Retinal pigment epithelial cell (primary cell): ENCODE measurements around the gene HDAC5.
"Not testable (repeated sequence)": the region's sequence is repeated elsewhere in the genome, so short reads cannot be mapped to it uniquely, and the experiment has no call there.

Experiments
- DNase-seq: peaks from one replicate; pipeline ENCODE4 v3.0.0-alpha.2; 2010; ENCODE audit warnings: low read depth
- H3K4me3 ChIP-seq: 2 replicates; pipeline ENCODE4 v1.5.1; 2011; ENCODE audit warnings: mild to moderate bottlenecking, low read length, control low read depth, moderate library complexity
- CTCF ChIP-seq: conservative IDR thresholded peaks from 2 replicates; pipeline ENCODE4 v1.5.1; 2011; ENCODE audit warnings: low read depth, low read length, control low read depth, inconsistent platforms

HDAC5 gene

DNA sequence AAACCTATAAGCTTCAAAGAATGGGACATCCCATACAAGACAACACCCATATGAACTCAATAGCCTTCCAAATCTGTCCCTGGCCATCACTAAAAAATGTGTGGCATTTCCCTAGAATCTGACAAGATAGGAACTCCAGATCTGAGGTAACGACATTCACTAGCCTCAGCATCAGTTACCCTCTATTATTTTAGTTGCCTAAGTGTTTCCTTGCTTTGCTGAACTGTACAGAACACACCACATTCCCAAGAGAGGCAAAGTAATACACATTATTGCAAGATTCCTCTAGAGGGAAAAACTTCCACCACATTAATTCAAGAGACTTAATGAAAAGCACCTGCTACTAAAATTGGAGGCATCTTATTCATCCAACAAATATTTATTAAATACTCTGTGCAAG is 62.0 kb downstream of the HDAC5 start:
- no peak for DNase-seq
- TF ChIP-seq CTCF: no peak
- no peak overlapping the region for H3K4me3 ChIP-seq

DNA sequence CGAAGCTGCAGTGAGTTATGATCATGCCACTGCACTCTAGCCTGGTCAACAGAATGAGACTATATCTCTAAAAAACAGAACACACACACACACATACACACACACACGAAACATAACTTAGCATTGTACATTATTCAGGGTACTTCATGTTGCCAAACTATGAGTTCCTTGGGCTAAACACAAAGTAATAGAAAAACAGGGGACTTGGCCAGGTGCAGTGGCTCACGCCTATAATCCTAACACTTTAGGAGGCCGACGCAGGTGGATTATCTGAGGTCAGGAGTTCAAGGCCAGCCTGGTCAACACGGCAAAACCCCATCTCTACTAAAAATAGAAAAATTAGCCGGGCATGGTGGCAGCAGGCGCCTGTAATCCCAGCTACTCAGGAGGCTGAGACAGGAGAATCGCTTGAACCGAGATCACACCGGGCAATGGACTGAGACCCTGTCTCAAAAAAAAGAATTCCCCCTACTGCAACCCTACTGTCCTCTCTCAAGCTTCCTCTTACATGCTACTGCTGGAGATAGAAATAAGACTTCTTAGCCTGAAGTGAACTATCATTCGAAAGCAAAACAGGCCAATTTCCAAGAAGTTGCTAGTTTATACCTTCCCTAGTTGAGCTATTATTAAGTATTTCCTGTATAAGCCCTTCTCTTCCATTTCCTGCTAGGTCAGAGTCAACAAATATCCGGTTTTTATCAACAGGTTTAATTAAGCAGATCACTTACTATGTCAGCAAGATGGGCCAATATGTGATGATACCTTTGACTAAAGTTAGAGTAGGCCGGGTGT is 64.1 kb downstream of the HDAC5 start:
- DNase-seq: no peak
- no peak overlapping the region for H3K4me3 ChIP-seq
- no peak for TF ChIP-seq CTCF

- no peak overlapping the region for H3K4me3 ChIP-seq
- TF ChIP-seq CTCF: no peak
- DNase-seq: no peak
These were observed 70.1 kb downstream of the HDAC5 start for GRCh38 chr17:44053125-44053872.

- no peak for TF ChIP-seq CTCF
- no peak overlapping the region for H3K4me3 ChIP-seq
- DNase-seq: no peak
These were observed 74.0 kb downstream of the HDAC5 start for GRCh38 chr17:44049294-44050060.

DNA sequence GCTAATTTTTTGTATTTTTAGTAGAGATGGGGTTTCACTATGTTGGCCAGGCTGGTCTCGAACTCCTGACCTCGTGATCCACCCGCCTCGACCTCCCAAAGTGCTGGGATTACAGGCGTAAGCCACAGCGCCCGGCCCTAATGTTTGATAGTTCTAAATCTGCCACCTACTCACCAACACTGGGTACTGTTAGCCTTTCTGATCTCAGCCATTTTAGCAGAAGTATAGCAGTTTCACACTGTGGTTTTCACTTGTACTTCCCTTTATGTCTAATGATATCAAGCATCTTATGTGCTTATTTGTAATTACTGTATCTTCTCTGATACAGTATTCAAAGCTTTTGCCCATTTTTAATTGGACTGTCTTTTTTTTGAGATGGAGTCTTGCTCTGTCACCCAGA is 76.5 kb downstream of the HDAC5 start:
- not testable (repeated sequence) for H3K4me3 ChIP-seq, DNase-seq

- H3K4me3 ChIP-seq: no peak overlapping the region
- no peak for TF ChIP-seq CTCF
- DNase-seq: no peak
These were observed 78.0 kb downstream of the HDAC5 start for GRCh38 chr17:44045486-44045885.

- H3K4me3 ChIP-seq: no peak overlapping the region
- DNase-seq: no peak
- no peak for TF ChIP-seq CTCF
These were observed 79.4 kb downstream of the HDAC5 start for GRCh38 chr17:44044071-44044470.
